Trophoblast cell (in vitro differentiated cells and primary cell): Measurements from ENCODE around the gene TUBB8.
A peak's percentile ranks its signal among the peaks of the same experiment; 100 is the strongest.

Experiments
- DNase-seq, 2 donors: peaks; one replicate each; pipeline ENCODE4 v3.0.0-alpha.2; 2016
- H2AFZ ChIP-seq: 2 replicates; pipeline ENCODE4 v1.6.1; 2013; ENCODE audit warnings: low read length, moderate library complexity, mild to moderate bottlenecking; ENCODE audit not compliant: insufficient read depth, poor library complexity
- H2AK5ac ChIP-seq: 2 replicates; pipeline ENCODE4 v1.6.1; 2013; ENCODE audit warnings: mild to moderate bottlenecking, low read length
- H2BK120ac ChIP-seq: 2 replicates; pipeline ENCODE4 v1.6.1; 2013; ENCODE audit warnings: low read length, mild to moderate bottlenecking, moderate library complexity; ENCODE audit not compliant: insufficient read depth, poor library complexity
- H2BK12ac ChIP-seq: 2 replicates; pipeline ENCODE4 v1.6.1; 2013; ENCODE audit warnings: mild to moderate bottlenecking, low read length, moderate library complexity
- H2BK5ac ChIP-seq: 2 replicates; pipeline ENCODE4 v1.6.1; 2013; ENCODE audit warnings: low read length, low read depth, moderate library complexity, mild to moderate bottlenecking; ENCODE audit not compliant: poor library complexity
- H3K14ac ChIP-seq: 2 replicates; pipeline ENCODE4 v1.6.1; 2013; ENCODE audit warnings: mild to moderate bottlenecking, low read length
- H3K18ac ChIP-seq: 2 replicates; pipeline ENCODE4 v1.6.1; 2013; ENCODE audit warnings: mild to moderate bottlenecking, low read length
- H3K23ac ChIP-seq: 2 replicates; pipeline ENCODE4 v1.6.1; 2013; ENCODE audit warnings: low read length
- H3K27ac ChIP-seq: 2 replicates; pipeline ENCODE4 v1.5.1; 2013; ENCODE audit warnings: low read depth, mild to moderate bottlenecking, inconsistent platforms, low read length, moderate library complexity
- H3K27me3 ChIP-seq: 2 replicates; pipeline ENCODE4 v1.6.1; 2013; ENCODE audit warnings: inconsistent platforms, mild to moderate bottlenecking, low read length, moderate library complexity; ENCODE audit not compliant: insufficient read depth
- H3K36me3 ChIP-seq, 2 experiments: 1 replicate in 1 of 2; 2 replicates in 1 of 2; pipeline ENCODE4 v1.6.1; 2013; ENCODE audit warnings: low read length in 2 of 2, mild to moderate bottlenecking in 2 of 2, moderate library complexity in 1 of 2; ENCODE audit not compliant: insufficient read depth in 2 of 2, control insufficient read depth in 1 of 2
- H3K4ac ChIP-seq: 2 replicates; pipeline ENCODE4 v1.6.1; 2013; ENCODE audit warnings: low read depth, mild to moderate bottlenecking, low read length, moderate library complexity
- H3K4me1 ChIP-seq, 2 experiments: 1 replicate in 1 of 2; 2 replicates in 1 of 2; pipeline ENCODE4 v1.6.1; 2013; ENCODE audit warnings: low read length in 2 of 2, mild to moderate bottlenecking in 2 of 2, moderate library complexity in 1 of 2; ENCODE audit not compliant: insufficient read depth in 2 of 2, control insufficient read depth in 1 of 2
- H3K4me2 ChIP-seq: 2 replicates; pipeline ENCODE4 v1.6.1; 2013; ENCODE audit warnings: inconsistent platforms, mild to moderate bottlenecking, low read length, moderate library complexity
- H3K4me3 ChIP-seq: 2 replicates; pipeline ENCODE4 v1.5.1; 2013; ENCODE audit warnings: mild to moderate bottlenecking, low read depth, low read length, inconsistent platforms
- H3K79me1 ChIP-seq: one replicate; pipeline ENCODE4 v1.6.1; 2013; ENCODE audit warnings: low read length
- H3K79me2 ChIP-seq: 2 replicates; pipeline ENCODE4 v1.6.1; 2013; ENCODE audit warnings: low read length, mild to moderate bottlenecking; ENCODE audit not compliant: control insufficient read depth, insufficient read depth, poor library complexity
- H3K9ac ChIP-seq: 2 replicates; pipeline ENCODE4 v1.6.1; 2013; ENCODE audit warnings: mild to moderate bottlenecking, low read length
- H3K9me3 ChIP-seq: 2 replicates; pipeline ENCODE4 v1.6.1; 2013; ENCODE audit warnings: low read depth, mild to moderate bottlenecking, control low read depth, inconsistent platforms, low read length; ENCODE audit not compliant: insufficient read depth
- H4K12ac ChIP-seq: 2 replicates; pipeline ENCODE4 v1.6.1; 2013; ENCODE audit warnings: low read depth, mild to moderate bottlenecking, low read length, moderate library complexity
- H4K8ac ChIP-seq: 2 replicates; pipeline ENCODE4 v1.6.1; 2013; ENCODE audit warnings: low read depth, mild to moderate bottlenecking, low read length, moderate library complexity
- H4K91ac ChIP-seq: one replicate; pipeline ENCODE4 v1.6.1; 2013; ENCODE audit warnings: low read depth, mild to moderate bottlenecking, low read length, moderate library complexity
- WGBS: extraction: QIAGEN DNeasy Blood & Tissue Kit; methylation state at CpG from one replicate; pipeline ENCODE4 v1.1.7; 2013; ENCODE audit warnings: missing lambda C conversion rate; ENCODE audit not compliant: insufficient read length, insufficient coverage; ENCODE audit errors: extremely low coverage; 5-methylcytosine and 5-hydroxymethylcytosine counted together

Gene TUBB8

DNA sequence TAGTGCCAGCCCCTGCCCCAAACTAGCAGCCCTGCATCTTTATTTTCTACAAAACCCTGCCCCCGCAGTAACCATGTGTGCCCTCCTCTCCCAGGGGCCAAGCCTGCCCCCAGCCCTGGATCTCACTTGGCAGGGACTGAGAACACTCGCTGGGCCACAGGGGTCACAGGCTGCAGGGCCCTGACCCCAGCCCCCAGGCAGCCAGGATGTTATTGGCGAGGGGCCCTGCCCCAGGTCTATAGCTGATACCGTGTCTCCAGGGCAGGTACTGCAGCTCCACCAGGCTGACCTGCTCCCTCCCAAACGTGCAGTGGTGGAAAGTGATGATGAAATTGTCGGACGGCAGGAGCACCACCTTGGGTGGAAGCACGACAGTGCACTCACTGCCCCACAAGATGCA lies 35.9 kb upstream of the TUBB8 start:
- Histone ChIP-seq H2BK5ac (no peak overlapping the region), H3K9ac (no peak overlapping the region), H3K14ac (no peak overlapping the region), H3K4me2 (no peak overlapping the region), H3K4me1 (peaks cover 9% of the 10 kb centered on the region in 2 experiments), H3K79me2 (no peaks in the 10 kb centered on the region), H3K9me3 (peaks cover 39% of the 10 kb centered on the region), H3K23ac (no peak overlapping the region), H2BK120ac (no peak overlapping the region), H3K36me3 (no peaks in the 10 kb centered on the region), H3K4me3 (peak overlapping the region; percentile 1), H3K18ac (no peak overlapping the region), H2AFZ (no peak overlapping the region), H4K8ac (no peak overlapping the region), H2AK5ac (no peak overlapping the region), H3K27ac (no peak overlapping the region), H2BK12ac (no peak overlapping the region), H3K79me1 (no peaks in the 10 kb centered on the region), H3K27me3 (no peaks in the 10 kb centered on the region), H4K91ac (no peak overlapping the region), H3K4ac (no peak overlapping the region), H4K12ac (no peak overlapping the region)
- no CpG with 5 or more reads among the region's 8 CpGs for WGBS
- DNase-seq, result no peak

DNA sequence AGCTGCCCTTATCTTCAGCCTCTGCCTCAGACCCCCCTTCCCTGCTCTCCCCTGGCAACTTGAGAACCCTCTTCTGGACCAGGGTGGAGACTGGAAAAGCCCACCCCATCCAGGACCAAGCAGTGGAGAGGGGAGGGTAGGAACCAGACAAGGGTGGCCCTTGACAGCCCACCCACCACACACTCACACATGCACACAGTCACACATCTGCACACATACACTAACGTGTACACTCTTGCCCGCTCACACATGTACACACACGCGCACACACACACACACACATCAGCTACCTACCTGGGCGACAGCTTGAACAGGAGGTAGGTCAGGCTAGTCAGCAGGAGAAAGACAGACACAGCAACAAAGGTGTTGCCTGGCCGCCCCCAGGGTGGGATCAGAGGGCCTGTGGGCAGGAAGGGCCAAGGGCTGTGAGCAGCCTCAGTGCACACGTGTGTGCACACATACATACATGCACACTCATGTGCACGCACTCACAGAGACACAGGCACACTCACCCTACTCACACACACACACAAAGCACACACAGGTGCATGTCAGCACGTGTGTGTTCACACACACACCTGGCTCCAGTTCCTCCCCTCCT lies 34.9 kb upstream of the TUBB8 start:
- no peak overlapping the region for H3K23ac ChIP-seq
- H2BK120ac ChIP-seq, result no peak overlapping the region
- H3K79me1 ChIP-seq, result no peaks in the 10 kb centered on the region
- H3K4me1 ChIP-seq, result peaks cover 9% of the 10 kb centered on the region in 2 experiments
- H3K4me3 ChIP-seq, result no peak overlapping the region
- no peak overlapping the region for H2BK12ac ChIP-seq
- H3K27me3 ChIP-seq, result no peaks in the 10 kb centered on the region
- H3K18ac ChIP-seq, result no peak overlapping the region
- no peak overlapping the region for H2AK5ac ChIP-seq
- H3K4ac ChIP-seq, result no peak overlapping the region
- no CpG with 5 or more reads among the region's 9 CpGs for WGBS
- peaks cover 42% of the 10 kb centered on the region for H3K9me3 ChIP-seq
- no peaks in the 10 kb centered on the region for H3K79me2 ChIP-seq
- no peaks in the 10 kb centered on the region for H3K36me3 ChIP-seq
- no peak overlapping the region for H3K9ac ChIP-seq
- DNase-seq, result no peak
- H4K8ac ChIP-seq, result no peak overlapping the region
- no peak overlapping the region for H4K12ac ChIP-seq
- H3K27ac ChIP-seq, result no peak overlapping the region
- H3K14ac ChIP-seq, result no peak overlapping the region
- H4K91ac ChIP-seq, result no peak overlapping the region
- no peak overlapping the region for H3K4me2 ChIP-seq
- no peak overlapping the region for H2BK5ac ChIP-seq
- H2AFZ ChIP-seq, result no peak overlapping the region

DNA sequence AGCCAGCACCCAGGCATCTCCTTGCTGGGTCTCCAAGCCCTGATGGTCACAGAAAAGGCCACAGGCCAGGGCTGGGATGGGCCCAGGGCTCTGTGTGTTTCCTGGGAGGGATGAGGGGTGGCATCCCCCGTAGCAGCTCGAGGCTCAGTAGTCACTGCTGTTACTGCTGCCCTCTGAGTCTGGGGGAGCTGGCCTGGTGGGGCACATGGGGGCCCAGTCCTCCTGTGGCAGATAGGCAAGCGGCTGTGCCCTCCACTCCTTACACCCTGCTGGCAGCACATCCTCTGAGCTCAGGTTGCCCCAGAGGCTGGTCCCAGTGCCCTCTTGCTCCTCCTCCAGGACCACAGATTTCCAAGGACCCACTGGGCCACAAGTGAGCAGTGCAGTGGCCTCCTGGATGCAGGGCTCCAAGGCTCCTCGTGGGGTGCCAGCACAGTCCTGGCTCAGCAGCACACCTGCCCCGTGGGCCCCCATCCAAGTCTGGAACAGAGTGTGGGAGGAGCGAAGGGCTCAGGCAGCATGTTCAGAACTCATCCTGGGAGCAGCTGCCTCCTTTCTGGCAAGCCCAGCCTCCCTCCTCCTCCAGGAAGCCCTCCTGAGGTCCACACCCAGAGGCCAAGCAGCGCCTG lies 31.5 kb upstream of the TUBB8 start:
- no peak overlapping the region for H2BK12ac ChIP-seq
- no peak for DNase-seq

DNA sequence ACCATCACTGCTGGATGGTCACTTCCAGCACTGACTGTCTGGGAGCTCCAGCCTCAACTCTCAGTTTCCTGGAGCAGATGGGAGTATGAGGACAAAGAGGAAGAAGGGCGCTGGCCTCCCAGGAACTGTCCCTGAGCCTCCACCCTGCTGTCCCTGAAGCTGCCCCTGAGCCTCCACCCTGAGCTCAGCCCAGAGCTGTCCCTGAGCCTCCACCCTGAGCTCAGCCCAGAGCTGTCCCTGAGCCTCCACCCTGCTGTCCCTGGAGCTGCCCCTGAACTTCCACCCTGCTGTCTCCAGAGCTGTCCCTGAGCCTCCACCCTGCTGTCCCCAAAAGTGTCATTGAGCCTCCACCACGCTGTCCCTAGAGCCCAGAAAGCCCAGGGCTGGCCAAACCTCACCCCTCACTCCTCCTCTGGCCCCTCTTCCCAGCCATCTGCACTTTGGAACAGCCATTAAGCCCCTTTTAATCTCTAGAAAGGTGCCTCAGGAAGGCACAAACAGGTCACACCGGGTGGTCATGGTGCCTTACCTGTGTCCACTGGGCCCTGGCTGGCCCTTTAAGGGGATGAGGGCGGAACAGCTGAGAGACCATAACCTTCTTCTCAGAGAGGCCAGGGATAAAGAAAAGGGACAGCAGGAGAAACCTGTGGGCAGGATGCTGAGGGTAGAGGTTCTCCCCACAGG lies 30.6 kb upstream of the TUBB8 start:
- no peak overlapping the region for H2BK120ac ChIP-seq
- no peak overlapping the region for H3K9ac ChIP-seq
- no peak overlapping the region for H3K4me3 ChIP-seq
- H3K4me2 ChIP-seq, result no peak overlapping the region
- H4K91ac ChIP-seq, result no peak overlapping the region
- no peak overlapping the region for H3K23ac ChIP-seq
- H3K18ac ChIP-seq, result no peak overlapping the region
- no peaks in the 10 kb centered on the region for H3K79me2 ChIP-seq
- peaks cover 22% of the 10 kb centered on the region for H3K9me3 ChIP-seq
- H2AK5ac ChIP-seq, result no peak overlapping the region
- no peak overlapping the region for H4K8ac ChIP-seq
- H4K12ac ChIP-seq, result no peak overlapping the region
- no peak overlapping the region for H3K27ac ChIP-seq
- no peaks in the 10 kb centered on the region for H3K36me3 ChIP-seq
- no peak overlapping the region for H3K4ac ChIP-seq
- no peak overlapping the region for H3K14ac ChIP-seq
- no peak for DNase-seq
- H3K27me3 ChIP-seq, result no peaks in the 10 kb centered on the region
- H2BK5ac ChIP-seq, result no peak overlapping the region
- no peak overlapping the region for H2BK12ac ChIP-seq
- H3K4me1 ChIP-seq, result no peaks in the 10 kb centered on the region
- H2AFZ ChIP-seq, result no peak overlapping the region
- H3K79me1 ChIP-seq, result no peaks in the 10 kb centered on the region
- no CpG with 5 or more reads among the region's 4 CpGs for WGBS

More for the DNA sequence above, 31.5 kb upstream of the TUBB8 start:
- H3K27me3 ChIP-seq, result no peaks in the 10 kb centered on the region
- H3K14ac ChIP-seq, result no peak overlapping the region
- H3K4me2 ChIP-seq, result no peak overlapping the region
- no peak overlapping the region for H3K9ac ChIP-seq
- H3K27ac ChIP-seq, result no peak overlapping the region
- H2BK5ac ChIP-seq, result no peak overlapping the region
- H3K23ac ChIP-seq, result no peak overlapping the region
- WGBS, result no CpG with 5 or more reads among the region's 7 CpGs
- H4K91ac ChIP-seq, result no peak overlapping the region
- H3K36me3 ChIP-seq, result no peaks in the 10 kb centered on the region
- no peak overlapping the region for H2BK120ac ChIP-seq
- no peak overlapping the region for H2AFZ ChIP-seq
- peaks cover 29% of the 10 kb centered on the region for H3K9me3 ChIP-seq
- no peaks in the 10 kb centered on the region for H3K79me2 ChIP-seq
- H3K4ac ChIP-seq, result no peak overlapping the region
- H4K12ac ChIP-seq, result no peak overlapping the region
- no peaks in the 10 kb centered on the region for H3K79me1 ChIP-seq
- no peaks in the 10 kb centered on the region for H3K4me1 ChIP-seq
- no peak overlapping the region for H3K18ac ChIP-seq
- no peak overlapping the region for H3K4me3 ChIP-seq
- H2AK5ac ChIP-seq, result no peak overlapping the region
- H4K8ac ChIP-seq, result no peak overlapping the region
